Heart right ventricle (tissue), 16 donors: Measurements from ENCODE around the gene S100A9. TPM values are rescaled to one million over a fixed set of nuclear protein-coding genes. Genes with fewer than 3 reads are reported as not detected.

Experiments used
- ATAC-seq, 8 donors: fragments of 200-7000 bp; cut with Tn5 transposase; one replicate each; pipeline ENCODE4 v1.9.1; 2020; ENCODE audit warnings: mild to moderate bottlenecking in 8 of 8, moderate library complexity in 8 of 8, moderate number of reproducible peaks in 1 of 8
- DNase-seq, 2 donors: peaks; one replicate each; pipeline ENCODE4 v3.0.0-alpha.2; 2020
- H3K27ac ChIP-seq, 10 donors: fragments of 200-600 bp; sonication (generic) in 2 of 10; one replicate each; pipeline versions ENCODE4 v1.5.0 to v1.8.0; 2020 to 2022; ENCODE audit warnings: mild to moderate bottlenecking in 3 of 10
- H3K27me3 ChIP-seq, 7 donors: fragments of 200-600 bp; one replicate each; pipeline ENCODE4 v1.8.0; 2021 to 2022; ENCODE audit warnings: mild to moderate bottlenecking in 2 of 7
- H3K36me3 ChIP-seq, 9 donors: fragments of 200-600 bp; sonication (generic) in 1 of 9; one replicate each; pipeline versions ENCODE4 v1.5.0 to v1.8.0; 2020 to 2022; ENCODE audit warnings: mild to moderate bottlenecking in 2 of 9
- H3K4me1 ChIP-seq, 9 donors: fragments of 200-600 bp; sonication (generic) in 1 of 9; one replicate each; pipeline versions ENCODE4 v1.5.0 to v1.8.0; 2020 to 2022; ENCODE audit warnings: mild to moderate bottlenecking in 4 of 9
- H3K4me3 ChIP-seq, 10 donors: fragments of 200-600 bp; sonication (generic) in 2 of 10; one replicate each; pipeline versions ENCODE4 v1.5.0 to v1.8.0; 2020 to 2022; ENCODE audit warnings: mild to moderate bottlenecking in 7 of 10, moderate library complexity in 2 of 10
- H3K9me3 ChIP-seq, 11 donors: fragments of 200-600 bp in 10 of 11; sonication (generic) in 2 of 11; one replicate each; pipeline versions ENCODE4 v1.5.0 to v1.8.0; 2013 to 2022; ENCODE audit warnings: mild to moderate bottlenecking in 2 of 11, control low read depth in 1 of 11, moderate library complexity in 1 of 11
- CTCF ChIP-seq, 9 donors: fragments of 200-600 bp; sonication (generic) in 2 of 9; IDR thresholded peaks; one replicate each; pipeline versions ENCODE4 v1.5.0 to v1.8.0; 2021 to 2022; ENCODE audit warnings: antibody characterized with exemption in 9 of 9, mild to moderate bottlenecking in 5 of 9, moderate library complexity in 1 of 9
- WGBS, 2 donors: extraction: QIAGEN DNeasy Blood & Tissue Kit; methylation state at CpG; one replicate each; pipeline ENCODE4 v1.1.7; 2013; ENCODE audit warnings: inconsistent platforms in 1 of 2; 5-methylcytosine and 5-hydroxymethylcytosine counted together
- intact Hi-C, 10 donors: fragments of 100-400 bp; cut with DNase I; formaldehyde crosslinking; loops; one replicate each; pipeline versions ENCODE4 v1.11.1 to v1.14.2; 2022
- polyA plus RNA-seq, 2 donors: library from polyadenylated mRNA; stranded (reverse); fragments of 200-250 nt; gene quantifications; one replicate each; pipeline ENCODE4 v1.2.3, GENCODE V29; 2013
- total RNA-seq, 10 donors: library from RNA; stranded (reverse); fragmentation: NEBNext Ultra II Directional in 3 of 10; extraction: Animal tissue kit (Norgen Biotek cat#: 25700) in 3 of 10; gene quantifications; one replicate each; pipeline versions ENCODE4 v1.2.1 to v1.2.4, GENCODE V29; 2021 to 2023
- donor health status: Arrhythmogenic right ventricular cardiomyopathy.
- donor health status: ischemic (EF 13 %, LVEDD 7.1; RV severe dilation, severe dysfunction).
- donor health status: healthy with polysubstance abuse.
- donor health status: DM: no; HTN: yes; CAD: no.
- donor health status: DM: no; HTN: no; CAD: no.
- donor health status: ischemic (EF 25% LVEDD 6.9; RV normal size, moderate dysfunction).
- donor health status: ischemic (EF 25% LVEDD 5.7; RV mildly dilated, moderate dysfunction).
- donor health status: healthy.
- donor health status: DM: yes; HTN: yes; CAD: no.
- donor health status: Ischemic cardiomyopathy.
- donor health status: ischemic (EF 35%, LVEDD 5.7; RV mildly dilated, moderate dysfunction).
- donor health status: nonischemic (EF 11% LVEDD 7.7; RV severe dilation, severe dysfunction).
- donor health status: DM: yes; HTN: yes; CAD: no.
- donor health status: PGD.
- donor health status: ischemic (EF 29% LVEDD 5.4; RV normal size, mild dysfunction).
- donor health status: nonischemic (EF 23%, LVEDD 6.1; RV moderate dilation, normal function).

S100A9 gene
- total and polyA plus RNA-seq, 12 donors: 9.9 to 182 (median 71.5) TPM

DNA sequence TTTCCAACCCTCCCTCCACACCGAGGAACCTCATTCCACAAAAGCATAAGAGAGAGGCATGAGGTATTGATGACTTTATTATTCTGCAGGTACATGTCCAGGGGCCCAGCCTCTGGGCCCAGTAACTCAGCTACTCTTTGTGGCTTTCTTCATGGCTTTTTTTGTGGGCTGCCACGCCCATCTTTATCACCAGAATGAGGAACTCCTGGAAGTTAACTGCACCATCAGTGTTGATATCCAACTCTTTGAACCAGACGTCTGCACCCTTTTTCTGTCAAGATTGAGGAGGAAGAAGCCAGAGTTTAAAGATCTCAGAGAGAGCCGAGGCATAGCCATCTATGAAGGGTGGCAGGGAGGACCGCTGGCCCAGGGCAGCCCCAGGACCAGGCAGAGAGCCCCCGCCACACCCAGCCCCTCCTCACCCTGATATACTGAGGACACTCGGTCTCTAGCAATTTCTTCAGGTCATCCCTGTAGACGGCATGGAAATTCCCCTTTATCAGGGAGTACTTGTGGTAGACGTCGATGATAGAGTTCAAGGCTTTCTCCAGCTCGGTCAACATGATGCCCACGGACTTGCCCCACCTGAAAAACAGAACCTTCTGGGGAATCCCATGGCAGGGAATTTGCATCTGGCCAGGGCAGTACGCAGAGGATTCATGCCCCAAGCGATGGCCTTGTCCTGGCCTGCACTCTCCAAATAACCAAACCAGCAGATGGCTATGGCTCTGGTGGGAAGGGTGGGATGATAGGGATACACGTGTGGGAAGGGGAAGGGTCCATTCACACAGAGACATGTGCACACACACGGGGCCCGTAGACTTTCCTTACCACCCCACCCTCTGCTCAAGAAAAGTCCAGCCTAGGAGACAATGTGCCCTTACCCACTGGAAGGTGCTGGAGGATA is 32.6 kb downstream of the S100A9 start:
- DNase-seq (no peak), ATAC-seq (peak in 1 of 8 donors; percentile 11)
- no peaks in the 10 kb centered on the region for H3K36me3 ChIP-seq
- H3K4me1 ChIP-seq: peaks cover 0 to 61% (median 4%) of the 10 kb centered on the region in 9 donors
- H3K27me3 ChIP-seq: peaks cover 0 to 9% (median 0%) of the 10 kb centered on the region in 7 donors
- TF ChIP-seq CTCF (IDR thresholded peaks at IDR 0.05): no peak
- no peaks in the 10 kb centered on the region for H3K9me3 ChIP-seq
- peak overlapping the region in 2 of 10 donors; percentile 12 to 87 for H3K27ac ChIP-seq
- whole genome bisulfite sequencing, 2 donors: 72 to 75% methylated on average over 17 of the region's 17 CpGs
- H3K4me3 ChIP-seq: peak overlapping the region in 1 of 10 donors; percentile 48
- intact Hi-C loops: no loop called here

GRCh38 chr1:153390938-153391710 is 33.5 kb downstream of the S100A9 start, which contains the start of gene S100A8:
TSS of gene S100A8 (minus strand) at chr1:153391073. CDS start at chr1:153390535, 538 bp downstream.
- H3K4me1 ChIP-seq: peaks cover 0 to 53% (median 4%) of the 10 kb centered on the region in 9 donors
- peak within 1 kb of the TSS in 2 of 10 donors; percentile 12 to 87 for H3K27ac ChIP-seq
- H3K36me3 ChIP-seq: no peaks in the 10 kb centered on the region
- intact Hi-C loops: no loop called here
- DNase-seq: peak; percentile 59 to 75
- peak; percentile 58 to 90 (median 84) for ATAC-seq
- no peak for TF ChIP-seq CTCF (IDR thresholded peaks at IDR 0.05)
- H3K27me3 ChIP-seq: peaks cover 0 to 7% (median 0%) of the 10 kb centered on the region in 7 donors
- H3K9me3 ChIP-seq: no peaks in the 10 kb centered on the region
- H3K4me3 ChIP-seq: peak within 1 kb of the TSS in 1 of 10 donors; percentile 48
- WGBS, 2 donors: 57% methylated on average over 7 of the region's 7 CpGs

DNA sequence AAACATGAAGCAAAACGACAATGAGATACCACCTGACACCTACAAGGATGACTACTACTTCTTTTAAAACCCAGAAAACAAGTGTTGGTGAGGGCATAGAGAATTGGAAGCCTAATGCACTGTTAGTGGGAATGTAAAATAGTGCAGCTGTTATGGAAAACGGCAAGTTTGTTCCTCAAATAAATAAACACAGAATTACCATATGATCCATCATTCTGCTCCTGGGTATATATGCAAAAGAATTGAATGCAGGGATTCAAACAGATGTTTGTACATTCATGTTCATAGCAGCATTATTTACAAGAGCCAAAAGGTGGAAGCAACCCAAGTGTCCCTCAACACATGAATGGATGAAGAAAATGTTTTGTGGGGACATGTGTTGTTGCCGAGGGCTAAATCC is 34.6 kb downstream of the S100A9 start:
- ATAC-seq: no peak

More for the DNA sequence above, 34.6 kb downstream of the S100A9 start:
- peaks cover 0 to 44% (median 4%) of the 10 kb centered on the region in 9 donors for H3K4me1 ChIP-seq
- no peak for TF ChIP-seq CTCF (IDR thresholded peaks at IDR 0.05)
- 65 to 82% methylated on average over 3 of the region's 3 CpGs for WGBS, 2 donors
- no peak overlapping the region for H3K4me3 ChIP-seq
- H3K27me3 ChIP-seq: peaks cover 0 to 11% (median 2%) of the 10 kb centered on the region in 7 donors
- no peak for DNase-seq
- intact Hi-C loops: no loop called here
- H3K9me3 ChIP-seq: no peaks in the 10 kb centered on the region
- H3K36me3 ChIP-seq: no peaks in the 10 kb centered on the region
- H3K27ac ChIP-seq: peak overlapping the region in 1 of 10 donors; percentile 87
